ENCODE results near the gene SRXN1.
A peak's percentile ranks its signal among the peaks of the same experiment; 100 is the strongest.
"Not testable (repeated sequence)": the region's sequence is repeated elsewhere in the genome, so short reads cannot be mapped to it uniquely, and the experiment has no call there.

SRXN1 gene

DNA sequence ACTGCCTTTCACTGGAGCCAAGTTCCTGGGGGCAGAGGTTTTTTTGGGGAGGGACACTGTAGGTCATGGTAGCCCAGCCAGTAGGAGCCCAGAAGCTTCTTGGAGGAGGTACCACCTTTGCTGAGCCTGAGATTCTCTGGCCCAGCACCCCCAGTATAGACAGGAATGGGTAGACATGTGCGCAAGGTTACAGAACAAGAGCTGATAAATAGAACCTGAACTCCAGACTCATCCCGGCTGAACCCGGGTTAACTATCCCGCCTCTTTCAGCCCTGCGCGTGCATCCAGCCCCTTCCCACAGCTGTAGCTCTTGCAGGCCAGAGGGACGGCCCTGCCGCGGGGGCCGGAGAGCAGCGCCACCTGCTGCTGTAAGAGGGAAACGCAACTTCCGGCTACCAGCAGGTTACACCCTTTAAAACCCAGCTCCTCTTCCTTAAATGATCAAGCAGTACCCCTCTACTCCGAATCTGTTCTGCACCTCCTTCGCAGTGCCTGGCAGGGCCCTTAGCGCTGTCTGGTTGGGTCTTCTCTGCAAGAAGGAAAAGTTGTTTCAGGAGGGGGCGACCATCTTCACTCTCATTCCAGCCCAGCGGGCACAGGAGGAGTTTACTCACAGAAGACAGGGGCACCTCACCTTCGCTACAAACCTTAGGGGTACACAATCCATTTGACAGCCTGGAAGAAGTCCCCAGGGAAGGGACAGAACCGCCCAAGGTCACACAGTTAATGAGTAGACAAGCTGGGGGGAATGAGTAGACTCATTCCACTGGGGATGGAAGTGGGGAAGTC is 7.5 kb downstream of the SRXN1 start:
- Histone ChIP-seq H3K36me3 (ENCODE audit: control insufficient read depth, insufficient read depth, low read length) (no peaks in the 10 kb centered on the region), H2AFZ (no peak overlapping the region), H3K4me1 (peaks cover 2% of the 10 kb centered on the region), H3K9ac (no peak overlapping the region), H3K27me3 (ENCODE audit: control insufficient read depth, insufficient read depth, low read length) (no peaks in the 10 kb centered on the region), H3K27ac (no peak overlapping the region), H3K79me2 (no peaks in the 10 kb centered on the region), H3K9me3 (ENCODE audit: control insufficient read depth, low read length) (no peaks in the 10 kb centered on the region), H3K4me2 (ENCODE audit: low read length) (no peak overlapping the region), H3K4me3 (ENCODE audit: low read depth, low read length) (no peak overlapping the region)
- TF ChIP-seq, protein P1, sequence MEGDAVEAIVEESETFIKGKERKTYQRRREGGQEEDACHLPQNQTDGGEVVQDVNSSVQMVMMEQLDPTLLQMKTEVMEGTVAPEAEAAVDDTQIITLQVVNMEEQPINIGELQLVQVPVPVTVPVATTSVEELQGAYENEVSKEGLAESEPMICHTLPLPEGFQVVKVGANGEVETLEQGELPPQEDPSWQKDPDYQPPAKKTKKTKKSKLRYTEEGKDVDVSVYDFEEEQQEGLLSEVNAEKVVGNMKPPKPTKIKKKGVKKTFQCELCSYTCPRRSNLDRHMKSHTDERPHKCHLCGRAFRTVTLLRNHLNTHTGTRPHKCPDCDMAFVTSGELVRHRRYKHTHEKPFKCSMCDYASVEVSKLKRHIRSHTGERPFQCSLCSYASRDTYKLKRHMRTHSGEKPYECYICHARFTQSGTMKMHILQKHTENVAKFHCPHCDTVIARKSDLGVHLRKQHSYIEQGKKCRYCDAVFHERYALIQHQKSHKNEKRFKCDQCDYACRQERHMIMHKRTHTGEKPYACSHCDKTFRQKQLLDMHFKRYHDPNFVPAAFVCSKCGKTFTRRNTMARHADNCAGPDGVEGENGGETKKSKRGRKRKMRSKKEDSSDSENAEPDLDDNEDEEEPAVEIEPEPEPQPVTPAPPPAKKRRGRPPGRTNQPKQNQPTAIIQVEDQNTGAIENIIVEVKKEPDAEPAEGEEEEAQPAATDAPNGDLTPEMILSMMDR (IDR thresholded peaks at IDR 0.05), result peak; percentile 95

DNA sequence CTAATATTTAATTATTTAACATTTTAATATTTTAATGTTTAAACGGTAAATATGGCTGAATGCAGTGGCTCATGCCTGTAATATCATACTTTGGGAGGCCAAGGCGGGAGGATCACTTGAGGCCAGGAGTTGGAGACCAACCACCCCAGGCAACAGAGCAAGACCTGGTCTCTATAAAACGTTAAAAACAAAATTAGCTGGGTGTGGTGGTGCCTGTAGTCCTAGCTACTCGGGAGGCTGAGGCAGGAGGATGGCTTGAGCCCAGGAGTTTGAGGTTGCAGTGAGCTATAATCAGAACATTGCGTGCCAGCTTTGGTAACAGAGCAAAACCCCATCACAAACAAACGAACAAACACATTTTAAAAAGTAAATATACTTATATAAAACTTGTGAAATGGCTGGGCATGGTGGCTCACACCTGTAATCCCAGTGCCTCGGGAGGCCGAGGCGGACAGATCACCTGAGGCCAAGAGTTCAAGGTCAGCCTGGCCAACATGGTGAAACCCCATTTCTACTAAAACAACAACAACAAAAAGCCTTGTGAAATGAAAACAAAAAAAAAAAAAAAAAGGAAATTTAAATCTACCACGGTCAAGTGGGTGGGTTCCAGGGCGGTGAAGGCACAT is 8.2 kb downstream of the SRXN1 start:
- Histone ChIP-seq H2AFZ (no peak overlapping the region), H3K9me3 (ENCODE audit: control insufficient read depth, low read length) (no peaks in the 10 kb centered on the region), H3K4me1 (peaks cover 2% of the 10 kb centered on the region), H3K79me2 (no peaks in the 10 kb centered on the region), H3K27me3 (ENCODE audit: control insufficient read depth, insufficient read depth, low read length) (no peaks in the 10 kb centered on the region), H3K27ac (no peak overlapping the region), H3K4me3 (ENCODE audit: low read depth, low read length) (no peak overlapping the region), H3K36me3 (ENCODE audit: control insufficient read depth, insufficient read depth, low read length) (no peaks in the 10 kb centered on the region), H3K4me2 (ENCODE audit: low read length) (no peak overlapping the region), H3K9ac (no peak overlapping the region)
- TF ChIP-seq, protein P1 (IDR thresholded peaks at IDR 0.05), result no peak

DNA sequence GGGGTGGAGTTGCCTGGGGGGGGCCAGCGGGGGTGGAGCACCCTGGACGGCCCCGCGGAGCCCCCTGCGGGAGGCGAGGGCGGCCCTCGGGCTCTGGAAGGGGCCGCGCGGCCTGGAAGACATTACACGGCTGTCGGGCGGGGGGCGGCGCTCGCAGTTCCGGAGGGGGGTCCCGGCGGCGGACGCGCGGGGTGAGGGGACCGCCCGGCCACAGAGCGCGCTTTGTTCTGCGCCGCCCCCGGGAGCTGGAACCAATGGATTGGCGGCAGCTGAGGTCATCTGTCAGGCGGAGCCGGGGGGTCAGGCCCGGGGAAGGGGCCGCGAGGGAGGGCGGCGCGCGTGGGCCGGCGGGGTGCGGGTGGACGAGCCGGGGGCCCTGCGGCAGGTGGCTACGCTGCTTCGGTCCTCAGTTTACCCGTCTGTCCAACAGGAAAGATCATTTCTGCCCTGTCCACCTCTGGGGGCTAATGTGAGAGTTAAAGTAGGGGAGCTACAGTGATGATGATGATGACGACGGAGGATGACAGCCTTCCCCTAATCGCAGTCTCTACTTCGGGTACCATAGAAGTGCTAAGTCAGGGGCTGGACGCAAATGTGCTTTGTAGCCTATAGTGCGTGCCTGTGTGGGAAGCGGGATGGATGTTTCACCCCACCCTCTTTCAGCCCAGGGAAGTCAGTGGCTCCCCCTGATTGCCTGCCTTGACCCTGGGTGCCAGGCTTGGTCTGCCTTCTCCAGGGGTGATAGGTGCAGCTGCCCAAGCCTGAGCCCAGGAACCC is 10.4 kb downstream of the SRXN1 start:
- no peaks in the 10 kb centered on the region for H3K27me3 ChIP-seq (ENCODE audit: control insufficient read depth, insufficient read depth, low read length)
- H3K4me3 ChIP-seq (ENCODE audit: low read depth, low read length), result no peak overlapping the region
- H3K9ac ChIP-seq, result peak overlapping the region; percentile 39
- H3K27ac ChIP-seq, result no peak overlapping the region
- peak overlapping the region; percentile 25 for H3K4me2 ChIP-seq (ENCODE audit: low read length)
- no peaks in the 10 kb centered on the region for H3K9me3 ChIP-seq (ENCODE audit: control insufficient read depth, low read length)
- H3K79me2 ChIP-seq, result no peaks in the 10 kb centered on the region
- TF ChIP-seq, protein P1 (IDR thresholded peaks at IDR 0.05), result no peak
- peaks cover 2% of the 10 kb centered on the region for H3K4me1 ChIP-seq
- H2AFZ ChIP-seq, result peak overlapping the region; percentile 97
- H3K36me3 ChIP-seq (ENCODE audit: control insufficient read depth, insufficient read depth, low read length), result no peaks in the 10 kb centered on the region

DNA sequence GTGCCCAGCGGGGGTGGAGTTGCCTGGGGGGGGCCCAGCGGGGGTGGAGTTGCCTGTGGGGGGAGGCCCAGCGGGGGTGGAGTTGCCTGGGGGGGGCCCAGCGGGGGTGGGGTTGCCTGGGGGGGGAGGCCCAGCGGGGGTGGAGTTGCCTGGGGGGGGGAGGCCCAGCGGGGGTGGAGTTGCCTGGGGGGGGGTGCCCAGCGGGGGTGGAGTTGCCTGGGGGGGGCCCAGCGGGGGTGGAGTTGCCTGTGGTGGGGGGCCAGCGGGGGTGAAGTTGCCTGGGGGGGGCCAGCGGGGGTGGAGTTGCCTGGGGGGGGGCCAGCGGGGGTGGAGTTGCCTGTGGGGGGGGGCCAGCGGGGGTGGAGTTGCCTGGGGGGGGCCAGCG is 11.0 kb downstream of the SRXN1 start:
- H3K4me1 ChIP-seq; H2AFZ ChIP-seq; H3K27ac ChIP-seq; H3K9ac ChIP-seq; H3K9me3 ChIP-seq (ENCODE audit: control insufficient read depth, low read length); H3K4me3 ChIP-seq (ENCODE audit: low read depth, low read length); H3K36me3 ChIP-seq (ENCODE audit: control insufficient read depth, insufficient read depth, low read length); H3K4me2 ChIP-seq (ENCODE audit: low read length); H3K27me3 ChIP-seq (ENCODE audit: control insufficient read depth, insufficient read depth, low read length); H3K79me2 ChIP-seq: not testable (repeated sequence)

DNA sequence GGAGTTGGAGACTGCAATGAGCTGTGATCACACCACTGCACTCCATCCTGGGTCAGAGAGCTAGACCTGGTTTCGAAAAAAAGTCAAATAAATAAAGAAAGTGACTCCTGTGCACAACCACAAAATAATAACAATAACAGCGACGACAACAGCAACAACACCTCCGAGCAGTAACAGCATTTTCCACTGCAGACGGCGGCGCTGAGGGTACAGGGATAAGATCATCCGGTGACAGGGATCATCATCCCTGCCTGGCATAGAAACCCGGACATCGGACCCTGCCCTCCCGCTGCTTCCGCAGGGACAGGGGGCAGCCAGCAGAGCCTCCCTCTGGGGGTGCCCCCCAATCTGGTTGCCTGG is 11.5 kb downstream of the SRXN1 start:
- no peak overlapping the region for H3K27ac ChIP-seq
- no peak overlapping the region for H3K4me3 ChIP-seq (ENCODE audit: low read depth, low read length)
- H3K4me1 ChIP-seq, result peaks cover 2% of the 10 kb centered on the region
- H3K9me3 ChIP-seq (ENCODE audit: control insufficient read depth, low read length), result no peaks in the 10 kb centered on the region
- H3K36me3 ChIP-seq (ENCODE audit: control insufficient read depth, insufficient read depth, low read length), result no peaks in the 10 kb centered on the region
- H3K4me2 ChIP-seq (ENCODE audit: low read length), result no peak overlapping the region
- no peaks in the 10 kb centered on the region for H3K79me2 ChIP-seq
- TF ChIP-seq, protein P1 (IDR thresholded peaks at IDR 0.05), result no peak
- H2AFZ ChIP-seq, result no peak overlapping the region
- H3K27me3 ChIP-seq (ENCODE audit: control insufficient read depth, insufficient read depth, low read length), result no peaks in the 10 kb centered on the region
- H3K9ac ChIP-seq, result no peak overlapping the region
